ENCODE measurements around the gene MUC5AC.
"Not testable (repeated sequence)": the region's sequence is repeated elsewhere in the genome, so short reads cannot be mapped to it uniquely, and the experiment has no call there.

Gene MUC5AC

DNA sequence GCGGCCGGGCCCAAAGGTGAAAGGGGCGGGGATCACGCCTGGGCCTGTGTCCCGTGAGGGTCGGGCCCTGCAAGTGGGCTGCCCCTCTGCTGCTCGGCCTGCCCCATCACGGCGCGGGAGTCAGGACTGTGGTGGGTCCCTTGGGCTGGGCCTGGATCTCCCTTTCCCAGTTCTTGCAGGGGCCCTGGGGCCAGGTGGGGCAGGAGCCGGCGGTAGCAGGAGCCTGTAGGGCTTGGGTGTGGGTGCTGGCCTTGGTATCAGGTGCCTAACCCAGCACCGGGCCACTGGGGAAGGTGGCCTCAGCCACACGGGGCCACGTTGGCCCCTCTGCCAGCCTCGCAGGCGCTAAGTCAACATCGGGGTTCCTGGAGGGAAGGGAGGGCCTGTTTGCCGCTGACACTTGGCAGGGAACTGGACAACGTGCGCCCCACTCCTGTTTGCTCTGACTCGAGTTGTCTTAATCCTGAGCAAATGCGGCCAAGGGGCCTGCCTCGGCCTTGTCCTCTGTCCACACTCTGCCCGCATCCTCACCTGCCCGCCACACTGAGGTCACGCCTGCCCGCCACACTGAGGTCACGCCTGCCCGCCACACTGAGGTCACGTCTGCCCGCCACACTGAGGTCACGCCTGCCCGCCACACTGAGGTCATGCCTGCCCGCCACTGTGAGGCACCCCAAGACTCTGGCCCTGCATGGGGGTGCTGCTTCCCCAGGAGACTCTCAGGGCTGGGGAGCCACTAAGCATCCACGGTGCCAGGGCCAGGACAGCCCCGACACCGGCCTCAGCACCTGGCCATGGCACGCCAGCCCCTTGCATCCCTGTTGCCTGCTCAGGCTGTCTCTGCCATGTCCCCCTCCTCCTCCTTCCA is 50.9 kb downstream of the MUC5AC start:
- Histone ChIP-seq H3K27me3 (ENCODE audit: insufficient read depth, low read length) (peaks cover 32% of the 10 kb centered on the region), H3K79me2 (ENCODE audit: control insufficient read depth, insufficient read depth, low read length, unreplicated experiment) (no peaks in the 10 kb centered on the region), H3K4me3 (ENCODE audit: low read depth, low read length) (no peak overlapping the region), H3K27ac (ENCODE audit: low read depth, low read length) (no peak overlapping the region), H3K36me3 (ENCODE audit: insufficient read depth, low read length) (no peaks in the 10 kb centered on the region), H2AFZ (ENCODE audit: low read length, unreplicated experiment) (no peak overlapping the region), H3K4me1 (ENCODE audit: control insufficient read depth, insufficient read depth, low read length, unreplicated experiment) (no peaks in the 10 kb centered on the region)

DNA sequence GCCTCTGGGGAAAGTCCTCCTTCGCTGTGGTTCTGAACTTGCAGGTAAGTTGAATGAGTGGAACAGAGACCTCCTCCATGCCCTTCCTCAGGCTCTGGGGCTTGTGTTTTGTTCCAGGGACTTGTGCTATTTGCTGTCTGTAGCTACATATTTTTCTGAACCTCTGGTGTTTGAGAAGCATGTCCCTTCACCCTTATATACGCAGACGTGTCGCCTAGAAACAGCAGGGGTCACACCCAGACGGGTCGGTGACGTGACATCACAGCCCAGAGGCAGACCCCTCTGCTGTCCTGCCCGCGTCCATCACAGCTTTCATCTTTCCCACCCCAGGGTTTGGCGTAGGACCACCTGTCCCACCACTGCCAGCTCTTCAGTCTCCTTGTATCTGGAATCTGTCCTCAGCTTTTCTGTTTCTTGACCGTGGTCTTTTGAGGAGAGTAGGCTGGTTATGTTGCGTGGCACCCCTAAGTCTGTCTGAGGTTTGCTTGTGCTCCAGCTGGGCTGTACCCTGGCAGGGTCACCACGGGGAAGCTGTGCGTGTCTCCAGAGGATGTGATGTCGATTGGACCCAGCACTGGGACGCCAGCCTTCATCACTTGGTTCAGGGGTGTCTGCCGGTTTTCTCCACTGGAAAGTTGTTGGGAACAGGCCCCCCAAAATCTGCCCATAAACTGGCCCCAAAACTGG is 51.8 kb downstream of the MUC5AC start:
- Histone ChIP-seq H3K79me2 (ENCODE audit: control insufficient read depth, insufficient read depth, low read length, unreplicated experiment) (no peaks in the 10 kb centered on the region), H3K4me1 (ENCODE audit: control insufficient read depth, insufficient read depth, low read length, unreplicated experiment) (no peaks in the 10 kb centered on the region), H3K36me3 (ENCODE audit: insufficient read depth, low read length) (no peaks in the 10 kb centered on the region), H3K27ac (ENCODE audit: low read depth, low read length) (no peak overlapping the region), H2AFZ (ENCODE audit: low read length, unreplicated experiment) (no peak overlapping the region), H3K27me3 (ENCODE audit: insufficient read depth, low read length) (peaks cover 41% of the 10 kb centered on the region), H3K4me3 (ENCODE audit: low read depth, low read length) (no peak overlapping the region)

DNA sequence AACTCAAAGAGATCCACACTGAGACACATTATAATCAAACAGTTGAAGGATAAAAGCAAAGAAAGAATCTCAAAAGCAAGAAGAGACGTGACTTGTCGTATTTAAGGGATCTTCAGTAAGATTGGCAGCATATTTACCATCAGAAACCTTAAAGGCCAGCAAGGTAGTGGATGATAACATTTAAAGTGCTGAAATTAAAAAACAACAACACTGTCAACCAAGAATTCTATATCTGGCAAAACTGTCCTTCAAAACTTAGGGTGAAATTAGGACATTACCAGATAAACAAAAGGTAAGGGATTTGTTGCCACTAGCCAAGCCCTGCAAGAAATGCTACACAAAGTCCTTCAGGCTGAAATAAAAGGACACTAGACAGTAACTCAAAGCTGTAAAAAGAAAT is 54.1 kb downstream of the MUC5AC start:
- Histone ChIP-seq H2AFZ (ENCODE audit: low read length, unreplicated experiment) (no peak overlapping the region), H3K27me3 (ENCODE audit: insufficient read depth, low read length) (peaks cover 55% of the 10 kb centered on the region), H3K79me2 (ENCODE audit: control insufficient read depth, insufficient read depth, low read length, unreplicated experiment) (no peaks in the 10 kb centered on the region), H3K4me3 (ENCODE audit: low read depth, low read length) (no peak overlapping the region), H3K4me1 (ENCODE audit: control insufficient read depth, insufficient read depth, low read length, unreplicated experiment) (no peaks in the 10 kb centered on the region), H3K27ac (ENCODE audit: low read depth, low read length) (no peak overlapping the region), H3K36me3 (ENCODE audit: insufficient read depth, low read length) (no peaks in the 10 kb centered on the region)

DNA sequence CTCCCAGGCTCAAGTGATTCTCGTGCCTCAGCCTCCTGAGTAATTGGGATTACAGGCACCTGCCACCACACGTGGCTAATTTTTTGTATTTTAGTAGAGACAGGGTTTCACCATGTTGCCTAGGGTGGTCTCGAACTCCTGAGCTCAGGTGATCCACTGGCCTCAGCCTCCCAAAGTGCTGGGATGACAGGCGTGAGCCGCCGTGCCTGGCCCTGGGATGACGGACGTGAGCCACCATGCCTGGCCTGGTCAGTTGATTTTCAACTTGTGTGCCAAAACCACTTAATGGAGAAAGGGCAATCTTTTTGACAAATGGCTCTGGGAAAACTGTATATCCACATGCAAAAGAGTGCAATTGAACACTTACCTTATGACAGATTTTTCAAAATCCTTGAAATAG is 58.1 kb downstream of the MUC5AC start:
- not testable (repeated sequence) for H3K4me1 ChIP-seq (ENCODE audit: control insufficient read depth, insufficient read depth, low read length, unreplicated experiment); H2AFZ ChIP-seq (ENCODE audit: low read length, unreplicated experiment); H3K36me3 ChIP-seq (ENCODE audit: insufficient read depth, low read length); H3K79me2 ChIP-seq (ENCODE audit: control insufficient read depth, insufficient read depth, low read length, unreplicated experiment); H3K4me3 ChIP-seq (ENCODE audit: low read depth, low read length); H3K27ac ChIP-seq (ENCODE audit: low read depth, low read length)
- H3K27me3 ChIP-seq (ENCODE audit: insufficient read depth, low read length) = peaks cover 49% of the 10 kb centered on the region

DNA sequence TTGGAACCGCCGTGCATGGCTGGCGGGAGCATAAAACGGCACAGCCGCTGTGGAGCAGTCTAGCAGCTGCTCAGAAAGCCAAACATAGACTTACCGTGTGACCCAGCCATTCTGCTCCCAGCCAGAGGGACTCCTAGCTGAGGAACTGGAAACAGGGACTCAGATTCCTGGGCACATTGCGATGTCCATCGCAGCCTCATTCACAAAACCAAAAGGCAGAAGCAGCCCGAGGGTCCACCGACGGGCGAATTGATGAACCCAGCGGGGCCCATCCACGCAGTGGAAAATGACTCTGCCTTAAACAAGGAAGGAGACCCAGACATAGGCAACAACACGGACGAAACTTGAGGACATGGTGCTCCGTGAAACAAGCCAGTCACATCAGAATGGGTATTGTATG is 59.4 kb downstream of the MUC5AC start:
- Histone ChIP-seq H3K36me3 (ENCODE audit: insufficient read depth, low read length) (no peaks in the 10 kb centered on the region), H3K27ac (ENCODE audit: low read depth, low read length) (no peak overlapping the region), H3K4me3 (ENCODE audit: low read depth, low read length) (no peak overlapping the region), H3K79me2 (ENCODE audit: control insufficient read depth, insufficient read depth, low read length, unreplicated experiment) (no peaks in the 10 kb centered on the region), H3K27me3 (ENCODE audit: insufficient read depth, low read length) (peaks cover 43% of the 10 kb centered on the region), H3K4me1 (ENCODE audit: control insufficient read depth, insufficient read depth, low read length, unreplicated experiment) (no peaks in the 10 kb centered on the region), H2AFZ (ENCODE audit: low read length, unreplicated experiment) (no peak overlapping the region)

DNA sequence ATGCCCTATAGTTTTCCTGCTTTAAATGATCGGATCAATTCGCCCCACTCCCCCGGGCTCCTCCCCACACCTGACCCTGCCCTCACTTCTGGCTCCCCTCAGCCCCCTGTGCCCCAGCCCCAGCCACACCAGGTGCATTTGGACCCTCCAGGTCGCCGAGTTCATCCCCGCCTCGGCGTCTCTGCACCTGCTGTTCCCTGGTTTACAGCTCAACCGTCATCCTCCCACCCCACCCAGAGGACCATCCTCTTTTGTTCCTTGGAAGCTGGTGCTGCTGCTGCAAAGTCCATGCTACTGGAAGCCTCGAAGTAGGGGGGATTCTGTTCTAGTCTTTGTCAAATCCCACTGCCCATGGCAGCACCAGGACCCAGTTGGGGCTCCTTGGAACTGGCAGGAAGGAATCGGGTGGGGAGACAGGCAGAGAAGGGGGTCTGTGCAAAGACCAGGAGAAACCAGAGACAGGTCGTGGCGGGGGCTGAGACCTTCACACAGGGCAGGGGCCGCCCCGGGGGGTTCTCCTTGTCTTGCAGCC is 60.6 kb downstream of the MUC5AC start:
- Histone ChIP-seq H2AFZ (ENCODE audit: low read length, unreplicated experiment) (no peak overlapping the region), H3K79me2 (ENCODE audit: control insufficient read depth, insufficient read depth, low read length, unreplicated experiment) (no peaks in the 10 kb centered on the region), H3K36me3 (ENCODE audit: insufficient read depth, low read length) (no peaks in the 10 kb centered on the region), H3K27ac (ENCODE audit: low read depth, low read length) (no peak overlapping the region), H3K27me3 (ENCODE audit: insufficient read depth, low read length) (peaks cover 35% of the 10 kb centered on the region), H3K4me3 (ENCODE audit: low read depth, low read length) (no peak overlapping the region), H3K4me1 (ENCODE audit: control insufficient read depth, insufficient read depth, low read length, unreplicated experiment) (no peaks in the 10 kb centered on the region)

DNA sequence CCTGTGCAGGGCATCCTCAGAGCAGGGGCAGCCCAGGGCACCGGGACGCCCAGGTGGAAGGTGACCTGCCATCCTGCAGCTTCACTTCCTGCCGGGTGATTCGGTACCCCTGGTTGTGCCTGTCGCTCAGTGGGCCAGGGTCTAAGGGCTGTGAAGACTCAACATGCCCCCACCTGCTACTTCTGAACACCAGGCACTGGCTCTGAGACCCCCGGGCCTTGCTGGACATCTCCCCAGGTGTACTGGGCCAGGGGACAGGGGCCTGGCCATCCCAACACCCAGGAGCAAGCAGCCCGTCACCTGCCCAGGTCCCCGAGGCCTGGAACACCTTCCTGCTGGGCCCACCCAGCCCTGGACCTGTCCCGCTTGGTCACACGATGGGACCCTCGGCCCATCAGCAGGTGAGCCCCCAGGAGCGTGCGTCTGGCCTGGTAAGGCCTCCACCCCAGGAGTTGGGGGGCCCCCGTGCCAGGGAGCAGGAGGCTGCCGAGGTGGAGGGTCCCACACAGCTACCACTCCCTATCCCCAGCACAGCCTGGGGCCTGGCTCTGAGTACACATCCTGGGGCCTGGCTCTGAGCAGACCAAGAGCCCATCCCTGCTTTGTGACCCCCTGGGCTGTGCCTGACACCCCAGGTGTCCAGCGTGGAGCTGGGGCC is 61.2 kb downstream of the MUC5AC start:
- no peak overlapping the region for H2AFZ ChIP-seq (ENCODE audit: low read length, unreplicated experiment)
- H3K79me2 ChIP-seq (ENCODE audit: control insufficient read depth, insufficient read depth, low read length, unreplicated experiment) = no peaks in the 10 kb centered on the region
- H3K4me1 ChIP-seq (ENCODE audit: control insufficient read depth, insufficient read depth, low read length, unreplicated experiment) = no peaks in the 10 kb centered on the region
- H3K27me3 ChIP-seq (ENCODE audit: insufficient read depth, low read length) = peaks cover 35% of the 10 kb centered on the region
- no peak overlapping the region for H3K4me3 ChIP-seq (ENCODE audit: low read depth, low read length)
- no peaks in the 10 kb centered on the region for H3K36me3 ChIP-seq (ENCODE audit: insufficient read depth, low read length)
- H3K27ac ChIP-seq (ENCODE audit: low read depth, low read length) = no peak overlapping the region

DNA sequence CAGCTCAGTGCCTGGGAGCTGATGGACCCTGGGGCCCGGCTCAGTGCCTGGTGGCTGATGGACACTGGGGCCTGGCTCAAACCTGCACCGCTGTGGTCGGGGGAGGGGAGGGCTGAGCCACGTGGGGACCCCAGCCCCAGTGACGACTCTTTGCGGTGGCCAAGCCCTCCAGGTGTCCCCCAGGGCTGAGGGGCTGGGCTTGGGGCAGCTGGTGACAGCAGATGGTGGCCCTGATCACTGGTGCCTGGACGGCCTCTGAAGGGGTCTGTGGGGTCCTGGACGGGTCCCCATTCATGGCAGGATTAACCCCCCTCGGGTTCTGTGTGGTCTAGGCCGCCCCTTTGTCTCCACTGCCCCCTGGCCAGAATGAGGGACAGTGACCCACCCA is 61.7 kb downstream of the MUC5AC start:
- H3K27ac ChIP-seq (ENCODE audit: low read depth, low read length) = no peak overlapping the region
- no peaks in the 10 kb centered on the region for H3K36me3 ChIP-seq (ENCODE audit: insufficient read depth, low read length)
- H3K27me3 ChIP-seq (ENCODE audit: insufficient read depth, low read length) = peaks cover 32% of the 10 kb centered on the region
- no peaks in the 10 kb centered on the region for H3K4me1 ChIP-seq (ENCODE audit: control insufficient read depth, insufficient read depth, low read length, unreplicated experiment)
- no peaks in the 10 kb centered on the region for H3K79me2 ChIP-seq (ENCODE audit: control insufficient read depth, insufficient read depth, low read length, unreplicated experiment)
- H2AFZ ChIP-seq (ENCODE audit: low read length, unreplicated experiment) = no peak overlapping the region
- no peak overlapping the region for H3K4me3 ChIP-seq (ENCODE audit: low read depth, low read length)

DNA sequence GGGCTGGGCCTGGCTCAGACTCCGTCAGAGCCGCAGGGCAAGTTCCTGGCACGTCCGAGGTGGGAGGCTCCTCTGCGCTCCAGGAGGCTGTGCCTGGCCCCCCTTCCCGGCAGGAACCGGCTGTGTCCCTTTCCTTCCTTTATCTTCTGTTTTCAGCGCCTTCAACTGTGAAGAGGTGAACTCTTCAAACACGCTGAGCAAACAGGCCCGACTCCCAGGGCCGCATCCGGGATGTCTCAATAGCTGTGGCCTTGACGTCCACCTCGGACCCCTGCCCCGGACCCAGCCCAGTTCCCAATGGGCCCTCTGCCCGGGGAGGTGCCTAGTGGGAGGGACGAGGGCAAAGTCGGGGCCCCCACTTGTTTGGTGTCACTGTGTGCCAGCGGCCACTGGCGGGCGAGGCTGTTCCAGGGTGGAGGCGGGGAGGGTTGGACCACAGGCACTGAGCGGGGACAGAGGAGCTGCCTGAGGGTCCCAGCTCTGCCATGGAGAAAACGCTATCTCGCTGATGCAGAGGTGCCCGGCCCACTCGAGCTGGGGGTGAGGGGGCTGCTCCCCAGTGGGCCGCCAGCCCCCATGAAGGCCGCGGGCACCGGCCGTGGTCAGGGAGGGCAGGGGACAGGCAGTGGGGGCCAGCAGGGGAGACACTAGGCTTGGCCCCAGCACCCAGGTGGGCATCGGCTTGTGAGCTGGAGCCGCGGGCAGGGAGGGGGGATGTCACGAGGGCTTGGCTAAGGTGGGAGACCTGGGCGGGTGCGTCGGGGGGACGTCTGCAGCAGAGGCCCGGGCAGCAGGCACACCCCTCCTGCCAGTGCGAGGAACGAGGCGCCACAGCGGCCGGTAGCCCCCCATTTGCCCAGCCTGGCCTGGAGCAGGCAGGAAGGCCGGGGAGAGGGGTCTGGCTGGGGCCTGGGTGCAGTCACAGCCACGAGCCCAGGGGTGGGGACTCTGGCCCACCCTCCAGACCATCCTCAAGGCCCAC is 62.4 kb downstream of the MUC5AC start:
- Histone ChIP-seq H3K27me3 (ENCODE audit: insufficient read depth, low read length) (peaks cover 26% of the 10 kb centered on the region), H3K4me1 (ENCODE audit: control insufficient read depth, insufficient read depth, low read length, unreplicated experiment) (no peaks in the 10 kb centered on the region), H3K79me2 (ENCODE audit: control insufficient read depth, insufficient read depth, low read length, unreplicated experiment) (no peaks in the 10 kb centered on the region), H3K4me3 (ENCODE audit: low read depth, low read length) (no peak overlapping the region), H3K36me3 (ENCODE audit: insufficient read depth, low read length) (no peaks in the 10 kb centered on the region), H3K27ac (ENCODE audit: low read depth, low read length) (no peak overlapping the region), H2AFZ (ENCODE audit: low read length, unreplicated experiment) (no peak overlapping the region)
